ENCODE results near the gene TMED4. TPM values are rescaled to one million over a fixed set of nuclear protein-coding genes. Genes with fewer than 3 reads are reported as not detected.
"Not testable (repeated sequence)": the region's sequence is repeated elsewhere in the genome, so short reads cannot be mapped to it uniquely, and the experiment has no call there.

The TMED4 gene
- total RNA-seq, 1 experiment from 2014 or later = 79.5 TPM

DNA sequence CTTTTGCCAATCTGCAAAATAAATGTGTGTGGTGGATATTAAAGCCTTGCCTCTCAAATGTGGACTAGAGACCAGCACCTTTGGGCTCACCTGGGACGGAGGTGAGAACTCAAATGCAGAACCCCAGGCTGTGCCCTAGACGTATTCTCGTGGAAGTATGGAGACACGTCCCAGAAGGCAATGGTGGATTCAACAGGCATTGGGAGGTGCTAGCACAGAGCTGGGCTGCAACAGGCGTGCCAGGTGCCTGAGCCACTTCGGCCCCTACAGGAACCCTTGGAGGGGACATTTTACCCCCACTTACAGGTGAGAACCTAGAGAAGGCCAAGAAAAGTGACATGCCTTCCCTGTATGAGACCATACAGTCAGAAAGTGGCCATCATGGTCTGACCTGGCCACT is 20.6 kb downstream of the TMED4 start:
- intact Hi-C loops (cut with micrococcal nuclease; ENCODE audit: unreplicated experiment) = no loop called here
- CTCF ChIA-PET = no interaction called here
- TF ChIP-seq, protein P1, sequence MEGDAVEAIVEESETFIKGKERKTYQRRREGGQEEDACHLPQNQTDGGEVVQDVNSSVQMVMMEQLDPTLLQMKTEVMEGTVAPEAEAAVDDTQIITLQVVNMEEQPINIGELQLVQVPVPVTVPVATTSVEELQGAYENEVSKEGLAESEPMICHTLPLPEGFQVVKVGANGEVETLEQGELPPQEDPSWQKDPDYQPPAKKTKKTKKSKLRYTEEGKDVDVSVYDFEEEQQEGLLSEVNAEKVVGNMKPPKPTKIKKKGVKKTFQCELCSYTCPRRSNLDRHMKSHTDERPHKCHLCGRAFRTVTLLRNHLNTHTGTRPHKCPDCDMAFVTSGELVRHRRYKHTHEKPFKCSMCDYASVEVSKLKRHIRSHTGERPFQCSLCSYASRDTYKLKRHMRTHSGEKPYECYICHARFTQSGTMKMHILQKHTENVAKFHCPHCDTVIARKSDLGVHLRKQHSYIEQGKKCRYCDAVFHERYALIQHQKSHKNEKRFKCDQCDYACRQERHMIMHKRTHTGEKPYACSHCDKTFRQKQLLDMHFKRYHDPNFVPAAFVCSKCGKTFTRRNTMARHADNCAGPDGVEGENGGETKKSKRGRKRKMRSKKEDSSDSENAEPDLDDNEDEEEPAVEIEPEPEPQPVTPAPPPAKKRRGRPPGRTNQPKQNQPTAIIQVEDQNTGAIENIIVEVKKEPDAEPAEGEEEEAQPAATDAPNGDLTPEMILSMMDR (conservative IDR thresholded peaks at IDR 0.05; ENCODE audit: low read depth, low read length) = no peak
- TF ChIP-seq EZH2 (IDR thresholded peaks at IDR 0.05; ENCODE audit: borderline replicate concordance, low read depth, low read length, poor library complexity, severe bottlenecking) = no peak
- no peaks in the 10 kb centered on the region for H3K9me3 ChIP-seq (ENCODE audit: low read depth, low read length, poor library complexity, severe bottlenecking)
- no peaks in the 10 kb centered on the region for H3K27me3 ChIP-seq (replicated peaks; ENCODE audit: insufficient read depth, low read depth, low read length, poor library complexity)
- POLR2A ChIA-PET (ENCODE audit: low non-redundant PET) = no interaction called here
- H3K4me1 ChIP-seq (ENCODE audit: insufficient read depth, low read length, poor library complexity, severe bottlenecking) = no peaks in the 10 kb centered on the region
- H3K27ac ChIP-seq (ENCODE audit: low read depth, low read length, poor library complexity, severe bottlenecking) = no peak overlapping the region
- peaks cover 21% of the 10 kb centered on the region for H3K36me3 ChIP-seq (ENCODE audit: insufficient read depth, low read length, poor library complexity, severe bottlenecking)
- BruUV-seq (replicated peaks) = no TSS peak
- DNase-seq (ENCODE audit: low spot score) = no peak
- no peak overlapping the region for H3K4me3 ChIP-seq (ENCODE audit: low read depth, low read length, poor library complexity, severe bottlenecking)

DNA sequence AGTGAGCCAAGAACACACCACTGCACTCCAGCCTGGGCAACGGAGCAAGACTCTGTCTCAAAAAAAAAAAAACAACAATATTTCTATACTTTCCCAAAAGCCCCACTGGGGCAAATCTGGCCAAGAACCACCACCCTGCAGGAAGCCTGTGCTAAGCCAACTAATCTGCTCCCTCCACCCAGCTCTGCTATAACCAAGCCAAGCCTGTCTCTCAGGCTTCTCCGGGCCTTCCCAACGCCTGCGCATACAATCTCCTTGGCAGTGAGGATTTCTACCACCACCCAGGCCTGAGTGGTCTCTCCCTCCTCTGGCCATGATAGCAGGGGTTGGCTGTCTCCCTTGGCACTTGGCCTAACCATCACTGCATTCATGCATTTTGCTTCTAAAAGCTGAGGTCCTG is 22.5 kb downstream of the TMED4 start:
- POLR2A ChIA-PET (ENCODE audit: low non-redundant PET) = no interaction called here
- TF ChIP-seq EZH2 (IDR thresholded peaks at IDR 0.05; ENCODE audit: borderline replicate concordance, low read depth, low read length, poor library complexity, severe bottlenecking) = no peak

DNA sequence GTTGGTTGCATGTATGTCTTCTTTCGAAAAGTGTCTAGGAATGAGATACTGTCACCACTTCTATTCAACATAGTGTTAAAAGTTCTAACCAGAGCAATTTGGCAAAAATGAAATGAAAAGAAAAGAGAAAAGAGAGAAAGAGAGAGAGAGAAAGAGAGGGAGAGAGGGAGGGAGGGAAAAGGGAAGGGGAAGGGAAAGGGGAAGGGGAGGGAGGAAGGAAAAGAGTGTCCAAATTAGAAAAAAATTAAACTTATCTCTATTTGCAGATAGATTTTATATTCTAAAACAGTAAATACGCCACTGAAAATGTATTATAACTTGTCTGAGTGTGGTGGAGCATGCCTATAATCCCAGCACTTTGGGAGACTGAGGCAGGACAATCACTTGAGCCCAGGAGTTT is 24.5 kb downstream of the TMED4 start:
- DNase-seq (ENCODE audit: low spot score) = no peak
- no peak overlapping the region for H3K27ac ChIP-seq (ENCODE audit: low read depth, low read length, poor library complexity, severe bottlenecking)
- H3K4me3 ChIP-seq (ENCODE audit: low read depth, low read length, poor library complexity, severe bottlenecking) = no peak overlapping the region
- no peaks in the 10 kb centered on the region for H3K9me3 ChIP-seq (ENCODE audit: low read depth, low read length, poor library complexity, severe bottlenecking)
- no TSS peak for BruUV-seq (replicated peaks)
- H3K4me1 ChIP-seq (ENCODE audit: insufficient read depth, low read length, poor library complexity, severe bottlenecking) = no peaks in the 10 kb centered on the region
- H3K27me3 ChIP-seq (replicated peaks; ENCODE audit: insufficient read depth, low read depth, low read length, poor library complexity) = no peaks in the 10 kb centered on the region
- no peaks in the 10 kb centered on the region for H3K36me3 ChIP-seq (ENCODE audit: insufficient read depth, low read length, poor library complexity, severe bottlenecking)
- TF ChIP-seq, protein P1 (conservative IDR thresholded peaks at IDR 0.05; ENCODE audit: low read depth, low read length) = no peak
- TF ChIP-seq EZH2 (IDR thresholded peaks at IDR 0.05; ENCODE audit: borderline replicate concordance, low read depth, low read length, poor library complexity, severe bottlenecking) = no peak
- ChIA-PET POLR2A (ENCODE audit: low non-redundant PET) (no interaction called here), CTCF (no interaction called here)
- intact Hi-C loops (cut with micrococcal nuclease; ENCODE audit: unreplicated experiment) = no loop called here

More for the DNA sequence above, 22.5 kb downstream of the TMED4 start:
- H3K4me3 ChIP-seq (ENCODE audit: low read depth, low read length, poor library complexity, severe bottlenecking) = no peak overlapping the region
- H3K9me3 ChIP-seq (ENCODE audit: low read depth, low read length, poor library complexity, severe bottlenecking) = no peaks in the 10 kb centered on the region
- intact Hi-C loops (cut with micrococcal nuclease; ENCODE audit: unreplicated experiment) = no loop called here
- H3K27ac ChIP-seq (ENCODE audit: low read depth, low read length, poor library complexity, severe bottlenecking) = no peak overlapping the region
- no peaks in the 10 kb centered on the region for H3K27me3 ChIP-seq (replicated peaks; ENCODE audit: insufficient read depth, low read depth, low read length, poor library complexity)
- H3K36me3 ChIP-seq (ENCODE audit: insufficient read depth, low read length, poor library complexity, severe bottlenecking) = peaks cover 5% of the 10 kb centered on the region
- H3K4me1 ChIP-seq (ENCODE audit: insufficient read depth, low read length, poor library complexity, severe bottlenecking) = no peaks in the 10 kb centered on the region
- BruUV-seq (replicated peaks) = no TSS peak
- CTCF ChIA-PET = interaction anchor here (1.1 kb wide), 1 partner anchor 14 kb away, joined by 4 read pairs; the partner anchor contains the start of gene DDX56
- no peak for DNase-seq (ENCODE audit: low spot score)

DNA sequence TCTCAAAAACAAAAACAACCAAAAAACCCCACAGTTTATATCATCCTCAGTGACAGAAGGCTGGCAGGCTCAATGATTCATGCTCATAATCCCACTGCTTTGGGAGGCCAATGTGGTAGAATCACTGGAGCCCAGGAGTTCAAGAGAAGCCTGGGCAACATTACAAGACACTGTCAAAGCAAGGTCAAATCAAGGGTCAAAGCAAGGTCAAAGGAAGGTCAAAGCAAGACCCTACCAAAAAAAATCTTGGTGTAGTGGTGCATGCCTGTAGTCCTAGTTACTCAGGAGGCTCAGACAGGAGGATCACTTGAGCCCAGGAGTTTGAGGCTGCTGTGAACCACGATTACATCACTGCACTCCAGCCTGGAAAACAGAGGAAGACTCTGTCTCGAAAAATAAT is 26.7 kb downstream of the TMED4 start:
- Histone ChIP-seq H3K9me3 (ENCODE audit: low read depth, low read length, poor library complexity, severe bottlenecking) (no peaks in the 10 kb centered on the region), H3K36me3 (ENCODE audit: insufficient read depth, low read length, poor library complexity, severe bottlenecking) (no peaks in the 10 kb centered on the region), H3K4me1 (ENCODE audit: insufficient read depth, low read length, poor library complexity, severe bottlenecking) (no peaks in the 10 kb centered on the region), H3K4me3 (ENCODE audit: low read depth, low read length, poor library complexity, severe bottlenecking) (no peak overlapping the region), H3K27ac (ENCODE audit: low read depth, low read length, poor library complexity, severe bottlenecking) (no peak overlapping the region), H3K27me3 (replicated peaks; ENCODE audit: insufficient read depth, low read depth, low read length, poor library complexity) (no peaks in the 10 kb centered on the region)
- no TSS peak for BruUV-seq (replicated peaks)
- no peak for DNase-seq (ENCODE audit: low spot score)
- CTCF ChIA-PET = no interaction called here
- TF ChIP-seq, protein P1 (conservative IDR thresholded peaks at IDR 0.05; ENCODE audit: low read depth, low read length) = no peak
- no peak for TF ChIP-seq EZH2 (IDR thresholded peaks at IDR 0.05; ENCODE audit: borderline replicate concordance, low read depth, low read length, poor library complexity, severe bottlenecking)
- POLR2A ChIA-PET (ENCODE audit: low non-redundant PET) = no interaction called here
- intact Hi-C loops (cut with micrococcal nuclease; ENCODE audit: unreplicated experiment) = no loop called here

DNA sequence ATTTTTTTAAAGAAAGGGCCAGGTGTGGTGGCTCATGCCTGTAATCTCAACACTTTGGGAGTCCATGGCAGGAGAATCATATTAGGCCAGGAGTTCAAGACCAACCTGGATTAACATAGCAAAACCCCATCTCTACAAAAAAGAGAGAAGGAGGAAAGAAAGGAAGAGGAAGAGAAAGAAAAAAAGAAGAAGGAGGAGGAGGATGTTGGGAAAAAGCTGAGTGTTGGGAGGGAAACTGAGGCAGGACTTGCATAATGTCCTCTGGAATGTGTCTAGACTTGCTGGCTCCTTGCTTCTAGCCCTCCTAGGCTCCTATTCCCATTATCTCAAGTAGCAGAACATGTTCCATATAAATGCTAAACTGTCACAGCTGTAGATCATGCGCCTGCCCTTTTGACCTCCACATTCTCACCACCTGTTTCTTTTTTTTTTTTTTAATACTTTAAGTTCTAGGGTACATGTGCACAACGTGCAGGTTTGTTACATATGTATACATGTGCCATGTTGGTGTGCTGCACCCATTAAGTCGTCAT is 29.5 kb downstream of the TMED4 start:
- H3K36me3 ChIP-seq (ENCODE audit: insufficient read depth, low read length, poor library complexity, severe bottlenecking); intact Hi-C loops (cut with micrococcal nuclease; ENCODE audit: unreplicated experiment); BruUV-seq (replicated peaks); H3K4me1 ChIP-seq (ENCODE audit: insufficient read depth, low read length, poor library complexity, severe bottlenecking); H3K4me3 ChIP-seq (ENCODE audit: low read depth, low read length, poor library complexity, severe bottlenecking); POLR2A ChIA-PET (ENCODE audit: low non-redundant PET); CTCF ChIA-PET; H3K9me3 ChIP-seq (ENCODE audit: low read depth, low read length, poor library complexity, severe bottlenecking); H3K27ac ChIP-seq (ENCODE audit: low read depth, low read length, poor library complexity, severe bottlenecking); DNase-seq (ENCODE audit: low spot score); H3K27me3 ChIP-seq (replicated peaks; ENCODE audit: insufficient read depth, low read depth, low read length, poor library complexity): not testable (repeated sequence)
